Loucy (cell line): ENCODE measurements around the gene OR5D16.
"Not testable (repeated sequence)": the region's sequence is repeated elsewhere in the genome, so short reads cannot be mapped to it uniquely, and the experiment has no call there.

Experiments
- CTCF ChIP-seq: fragments of 200-600 bp; sonication (generic); conservative IDR thresholded peaks from 2 replicates; pipeline ENCODE4 v1.5.1; 2014; ENCODE audit warnings: mild to moderate bottlenecking, antibody characterized with exemption, low read length
- EZH2phosphoT487 ChIP-seq: fragments of 200-600 bp; IDR thresholded peaks from 2 replicates; pipeline ENCODE4 v1.6.1; 2018; ENCODE audit warnings: antibody characterized with exemption, mild to moderate bottlenecking, moderate library complexity, borderline replicate concordance

- not testable (repeated sequence) for TF ChIP-seq CTCF, EZH2phosphoT487
Observed at GRCh38 chr11:55873146-55873545, 34.6 kb downstream of the OR5D16 start.
